Large intestine (tissue), 3 donors: Measurements from ENCODE around the gene SUSD3. TPM values are rescaled to one million over a fixed set of nuclear protein-coding genes. Genes with fewer than 3 reads are reported as not detected.

Experiments
- DNase-seq, 2 donors: peaks; one replicate each; pipeline versions ENCODE4 v3.0.0 to v3.0.0-alpha.2; 2013
- H3K27ac ChIP-seq: one replicate; pipeline ENCODE4 v1.5.1; 2013; ENCODE audit warnings: low read length
- H3K27me3 ChIP-seq: 2 replicates; pipeline ENCODE4 v1.6.1; 2013; ENCODE audit warnings: low read length; ENCODE audit not compliant: control insufficient read depth, insufficient read depth
- H3K36me3 ChIP-seq: 2 replicates; pipeline ENCODE4 v1.6.1; 2013; ENCODE audit warnings: low read length; ENCODE audit not compliant: control insufficient read depth, insufficient read depth
- H3K4me1 ChIP-seq: one replicate; pipeline ENCODE4 v1.6.1; 2013; ENCODE audit warnings: low read length; ENCODE audit not compliant: control insufficient read depth, insufficient read depth
- H3K4me3 ChIP-seq: one replicate; pipeline ENCODE4 v1.5.1; 2013; ENCODE audit warnings: low read length
- H3K9me3 ChIP-seq: one replicate; pipeline ENCODE4 v1.6.1; 2013; ENCODE audit warnings: mild to moderate bottlenecking, low read depth, low read length, moderate library complexity; ENCODE audit not compliant: control insufficient read depth
- WGBS: methylation state at CpG from one replicate; pipeline ENCODE4 v1.1.5; 2013; ENCODE audit warnings: low lambda C conversion rate; ENCODE audit not compliant: insufficient coverage; 5-methylcytosine and 5-hydroxymethylcytosine counted together
- polyA plus RNA-seq: library from polyadenylated mRNA; unstranded; fragments of 120-200 nt; gene quantifications from one replicate; pipeline ENCODE4 v1.2.1, GENCODE V29; 2013

The SUSD3 gene
- polyA plus RNA-seq, 1 donor = 7.6 TPM

DNA sequence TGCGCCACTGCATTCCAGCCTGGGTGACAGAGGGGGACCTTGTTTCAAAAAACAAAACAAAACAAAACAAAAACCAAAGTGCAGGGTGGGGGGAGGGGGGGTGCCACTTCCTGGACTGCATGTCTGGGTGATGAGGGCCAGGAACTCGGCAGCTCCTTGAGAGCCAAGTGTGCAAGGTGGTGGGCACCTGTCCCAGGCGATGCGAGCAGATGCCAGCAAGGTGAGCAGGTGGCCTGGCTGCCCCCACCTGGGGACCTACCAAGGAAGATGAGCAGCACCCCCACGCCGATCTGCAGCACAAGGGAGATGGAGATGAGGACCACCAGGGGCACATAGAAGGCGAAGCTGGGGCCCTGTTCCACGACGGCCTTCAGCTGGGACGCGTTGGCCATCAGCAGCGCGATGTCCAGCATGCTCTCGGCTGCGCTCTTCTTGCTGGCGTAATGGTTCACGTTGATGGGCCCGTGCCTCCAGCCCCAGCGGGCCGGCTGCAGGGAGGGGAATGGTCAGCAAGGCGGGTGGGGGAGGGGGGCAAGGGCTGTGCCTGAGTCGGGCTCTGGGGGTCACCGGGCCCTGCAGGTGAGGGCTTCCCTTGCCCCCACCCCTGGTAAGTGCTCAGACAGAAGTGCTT is 67.8 kb downstream of the SUSD3 start:
- H3K4me1 ChIP-seq = peaks cover 25% of the 10 kb centered on the region
- H3K36me3 ChIP-seq = peaks cover 57% of the 10 kb centered on the region
- H3K9me3 ChIP-seq = no peaks in the 10 kb centered on the region
- no CpG with 5 or more reads among the region's 23 CpGs for WGBS
- H3K27ac ChIP-seq = peak overlapping the region; percentile 79
- no peaks in the 10 kb centered on the region for H3K27me3 ChIP-seq
- H3K4me3 ChIP-seq = no peak overlapping the region
- DNase-seq = no peak

DNA sequence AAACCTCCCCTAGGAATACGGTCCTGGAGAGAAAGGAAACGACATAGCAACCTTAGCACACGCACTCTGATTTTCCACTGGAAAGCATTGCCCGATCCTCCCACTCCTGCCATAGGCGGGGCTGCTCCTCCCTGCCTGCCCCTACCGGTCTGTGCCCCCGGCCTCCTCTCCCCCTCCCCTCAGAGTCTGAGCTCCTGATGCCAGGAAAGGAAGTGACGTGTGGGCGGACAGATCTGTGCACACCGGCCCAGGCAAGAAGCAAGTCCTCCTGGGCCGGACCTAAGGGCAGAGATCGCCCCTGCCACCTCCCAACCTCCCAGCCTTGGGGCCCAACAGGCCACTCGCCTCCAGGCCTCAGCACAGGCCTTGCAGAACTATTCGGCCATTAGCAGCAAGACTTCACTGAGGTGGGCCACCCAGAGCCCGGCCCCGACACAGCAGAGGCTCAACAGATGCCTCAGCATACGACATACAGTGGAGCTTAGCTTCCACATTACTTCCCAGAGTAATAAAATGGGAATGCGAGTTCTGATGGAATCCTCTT is 68.4 kb downstream of the SUSD3 start:
- WGBS = no CpG with 5 or more reads among the region's 18 CpGs
- DNase-seq = peak; percentile 88 to 93
- Histone ChIP-seq H3K36me3 (peaks cover 55% of the 10 kb centered on the region), H3K27me3 (no peaks in the 10 kb centered on the region), H3K27ac (peak overlapping the region; percentile 79), H3K9me3 (no peaks in the 10 kb centered on the region), H3K4me1 (peaks cover 31% of the 10 kb centered on the region), H3K4me3 (no peak overlapping the region)

DNA sequence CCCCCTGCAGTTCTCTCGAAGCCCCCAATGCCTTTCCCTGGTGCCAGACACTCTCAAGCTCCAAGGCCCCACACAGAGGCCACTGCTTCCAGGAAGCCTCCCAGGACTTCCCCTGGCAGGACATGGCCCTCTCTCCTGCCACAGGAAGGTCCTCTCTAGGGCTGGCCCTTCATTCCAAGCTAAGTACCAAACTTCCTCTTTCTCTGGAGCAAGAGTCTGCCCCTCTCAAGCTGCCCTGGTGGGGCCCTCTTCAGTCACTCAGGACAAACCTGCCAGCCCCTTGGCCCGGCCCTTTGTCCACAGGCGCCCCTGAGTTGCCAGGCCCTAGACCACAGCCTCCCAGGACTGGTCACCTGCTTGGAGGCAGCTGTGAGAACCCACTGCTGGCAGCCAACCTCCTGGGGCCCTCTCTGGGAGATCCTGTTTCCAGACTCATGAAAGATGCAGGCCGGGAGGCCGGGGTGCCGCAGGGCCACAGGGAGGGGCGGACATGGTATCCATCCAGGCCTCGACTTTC is 69.0 kb downstream of the SUSD3 start:
- peaks cover 37% of the 10 kb centered on the region for H3K4me1 ChIP-seq
- no peak overlapping the region for H3K4me3 ChIP-seq
- no peaks in the 10 kb centered on the region for H3K27me3 ChIP-seq
- WGBS = no CpG with 5 or more reads among the region's 8 CpGs
- peak in 1 of 2 donors; percentile 40 for DNase-seq
- peaks cover 50% of the 10 kb centered on the region for H3K36me3 ChIP-seq
- peak overlapping the region; percentile 79 for H3K27ac ChIP-seq
- H3K9me3 ChIP-seq = no peaks in the 10 kb centered on the region

DNA sequence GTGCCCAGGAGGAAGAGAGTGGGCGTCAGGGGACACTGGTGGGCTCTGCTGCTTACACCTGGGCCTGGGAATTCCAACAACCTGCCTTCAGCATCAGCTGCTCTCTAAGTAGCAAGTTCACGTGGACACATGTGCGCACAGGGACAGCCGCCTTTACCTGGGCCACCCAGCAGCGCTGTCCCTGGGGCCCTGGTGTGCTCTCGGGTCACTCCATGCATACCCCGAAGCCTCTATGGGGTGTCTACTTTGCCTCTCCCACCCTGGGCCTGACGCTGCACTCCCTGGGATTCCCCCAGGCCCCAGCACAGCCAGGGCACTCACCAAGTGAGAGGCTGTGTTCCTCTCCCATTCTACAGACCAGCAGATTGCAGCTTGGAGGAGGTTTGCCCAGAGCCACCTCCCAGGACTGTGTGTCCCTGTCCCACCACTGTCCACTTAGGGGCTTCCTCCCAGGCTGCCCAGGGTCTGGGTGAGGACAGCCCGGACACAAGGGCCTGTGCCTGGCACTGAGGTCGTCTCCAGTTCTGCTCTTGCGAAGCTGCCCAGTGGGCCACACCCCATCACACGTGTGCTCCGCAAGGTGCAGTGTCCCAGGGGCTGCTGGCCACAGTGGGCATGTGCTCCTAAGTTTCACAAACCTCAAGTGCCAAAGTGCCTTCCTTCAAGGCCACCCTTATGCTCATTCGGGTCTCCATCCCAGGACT is 69.7 kb downstream of the SUSD3 start:
- H3K27ac ChIP-seq = peak overlapping the region; percentile 79
- H3K4me1 ChIP-seq = peaks cover 44% of the 10 kb centered on the region
- peaks cover 42% of the 10 kb centered on the region for H3K36me3 ChIP-seq
- DNase-seq = no peak
- no CpG with 5 or more reads among the region's 14 CpGs for WGBS
- no peak overlapping the region for H3K4me3 ChIP-seq
- no peaks in the 10 kb centered on the region for H3K27me3 ChIP-seq
- no peaks in the 10 kb centered on the region for H3K9me3 ChIP-seq

DNA sequence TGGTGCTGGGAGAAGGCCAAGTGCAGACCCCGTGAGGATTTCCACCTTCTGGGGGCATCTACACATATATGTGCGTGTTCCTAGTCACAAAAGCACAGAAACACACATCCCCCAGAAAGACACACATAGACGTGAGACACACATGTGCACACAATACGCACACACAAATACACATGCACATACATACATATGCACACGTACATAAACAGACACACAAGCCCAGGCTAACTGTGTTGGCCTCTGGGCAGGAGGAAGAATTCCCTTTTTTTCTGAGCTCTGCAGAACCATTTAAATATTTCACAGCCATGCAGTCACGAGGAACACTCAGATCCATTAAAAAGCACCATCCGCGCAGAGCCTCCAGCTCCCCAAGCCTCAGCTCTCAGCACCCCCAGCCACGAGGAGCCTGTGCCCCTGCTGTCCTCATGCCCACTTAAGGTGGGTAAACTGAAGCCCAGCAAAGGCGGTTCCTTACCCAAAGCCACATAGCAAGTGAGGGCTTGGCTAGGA is 70.3 kb downstream of the SUSD3 start:
- no CpG with 5 or more reads among the region's 10 CpGs for WGBS
- H3K4me1 ChIP-seq = peaks cover 46% of the 10 kb centered on the region
- H3K9me3 ChIP-seq = no peaks in the 10 kb centered on the region
- no peak overlapping the region for H3K4me3 ChIP-seq
- H3K27ac ChIP-seq = no peak overlapping the region
- no peak for DNase-seq
- H3K27me3 ChIP-seq = no peaks in the 10 kb centered on the region
- peaks cover 36% of the 10 kb centered on the region for H3K36me3 ChIP-seq

DNA sequence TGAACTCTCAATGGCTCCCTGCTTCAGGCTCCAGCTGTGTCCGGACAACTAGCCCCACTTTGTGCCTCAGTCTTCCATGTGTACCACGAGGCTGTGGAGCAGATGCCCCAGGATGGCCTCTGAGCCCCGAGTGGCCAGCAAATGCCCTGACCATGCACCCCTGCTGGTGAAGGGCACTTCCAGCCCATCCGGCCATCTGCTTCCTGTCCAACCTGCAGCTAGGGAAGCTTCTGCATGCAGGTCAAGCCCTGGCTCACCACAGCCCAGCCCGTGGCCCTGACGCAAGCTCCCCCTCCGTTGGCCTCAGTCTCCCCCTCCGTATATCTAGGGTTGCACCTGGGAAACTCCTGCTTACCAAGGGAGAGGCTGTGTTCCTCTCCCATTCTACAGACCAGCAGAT is 70.8 kb downstream of the SUSD3 start:
- peaks cover 46% of the 10 kb centered on the region for H3K4me1 ChIP-seq
- no CpG with 5 or more reads among the region's 8 CpGs for WGBS

DNA sequence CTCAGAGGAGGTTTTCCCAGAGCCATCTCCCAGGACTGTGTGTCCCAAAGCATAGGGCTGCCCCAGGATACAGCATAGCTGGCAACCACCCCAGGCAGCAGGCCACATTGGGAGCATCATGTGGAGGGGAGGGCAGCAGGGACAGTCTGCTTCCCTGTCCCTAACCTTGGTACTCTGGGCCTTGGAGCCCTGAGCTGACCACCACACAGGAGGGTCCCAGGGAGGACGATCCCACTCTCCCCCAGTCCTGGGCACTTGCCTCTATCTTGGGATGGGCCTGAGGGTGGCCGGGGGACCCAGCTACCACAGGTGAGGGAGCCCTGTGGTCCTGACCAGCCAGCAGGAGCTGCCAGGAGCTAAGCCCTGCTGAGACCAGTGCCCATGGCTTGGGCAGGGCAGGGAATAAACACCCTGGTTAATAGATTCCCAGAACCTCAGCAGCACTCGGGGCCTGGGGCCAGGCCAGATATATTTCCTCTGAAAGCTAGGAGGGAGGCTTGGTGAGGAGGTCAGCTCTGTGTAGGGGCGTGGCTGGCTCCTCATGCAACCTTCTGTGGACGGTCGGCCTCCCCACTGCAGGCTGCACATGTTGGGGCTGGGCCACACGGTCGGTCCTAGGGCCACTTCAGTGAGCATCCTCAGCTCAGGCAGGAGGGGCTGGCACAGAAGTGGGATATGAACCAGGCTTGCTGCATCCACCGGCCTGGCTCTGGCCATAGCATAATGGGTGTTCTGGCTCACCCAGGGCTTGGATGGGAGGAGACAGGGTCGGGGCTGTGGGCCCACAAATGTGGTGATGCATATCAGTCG is 71.4 kb downstream of the SUSD3 start:
- no CpG with 5 or more reads among the region's 11 CpGs for WGBS

More for the DNA sequence above, 70.8 kb downstream of the SUSD3 start:
- Histone ChIP-seq H3K9me3 (peaks cover 3% of the 10 kb centered on the region), H3K36me3 (peaks cover 31% of the 10 kb centered on the region), H3K27ac (no peak overlapping the region), H3K4me3 (no peak overlapping the region), H3K27me3 (no peaks in the 10 kb centered on the region)
- DNase-seq = no peak

DNA sequence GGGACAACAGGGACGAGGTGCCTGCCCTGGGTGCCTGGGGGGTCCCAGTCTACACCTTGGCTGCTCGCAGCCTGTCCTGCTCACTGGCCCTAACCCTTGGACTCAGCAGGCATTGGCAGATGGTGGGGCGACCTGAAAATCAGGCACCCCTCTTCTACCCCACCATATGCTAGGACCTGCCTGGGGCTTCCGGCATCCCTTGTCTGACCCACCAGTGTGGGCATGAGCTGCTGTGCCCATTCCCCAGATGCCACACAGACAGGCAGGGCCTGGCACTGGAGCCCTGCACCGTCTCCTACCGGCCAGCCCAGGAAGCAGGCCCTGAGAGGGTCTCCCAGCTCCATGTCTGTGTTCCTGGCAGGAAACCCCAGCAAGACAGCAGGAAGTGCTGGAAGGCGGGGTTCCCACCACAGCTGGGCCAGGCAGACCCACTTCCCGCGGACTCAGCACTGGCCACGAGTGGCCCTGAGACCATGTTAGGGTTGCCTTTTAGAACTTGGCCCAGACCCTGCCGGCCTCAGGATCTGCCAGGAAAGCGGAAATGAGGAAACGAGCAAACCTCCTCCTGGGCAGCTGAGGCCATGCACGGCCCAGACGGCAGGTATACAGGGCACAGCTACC is 72.5 kb downstream of the SUSD3 start:
- Histone ChIP-seq H3K4me1 (peaks cover 56% of the 10 kb centered on the region), H3K27ac (peak overlapping the region; percentile 8), H3K4me3 (no peak overlapping the region), H3K36me3 (peaks cover 17% of the 10 kb centered on the region), H3K27me3 (no peaks in the 10 kb centered on the region), H3K9me3 (peaks cover 3% of the 10 kb centered on the region)
- WGBS = no CpG with 5 or more reads among the region's 15 CpGs
- no peak for DNase-seq

More for the DNA sequence above, 71.4 kb downstream of the SUSD3 start:
- peaks cover 51% of the 10 kb centered on the region for H3K4me1 ChIP-seq
- peaks cover 3% of the 10 kb centered on the region for H3K9me3 ChIP-seq
- DNase-seq = no peak
- peaks cover 26% of the 10 kb centered on the region for H3K36me3 ChIP-seq
- no peak overlapping the region for H3K27ac ChIP-seq
- no peaks in the 10 kb centered on the region for H3K27me3 ChIP-seq
- H3K4me3 ChIP-seq = no peak overlapping the region

DNA sequence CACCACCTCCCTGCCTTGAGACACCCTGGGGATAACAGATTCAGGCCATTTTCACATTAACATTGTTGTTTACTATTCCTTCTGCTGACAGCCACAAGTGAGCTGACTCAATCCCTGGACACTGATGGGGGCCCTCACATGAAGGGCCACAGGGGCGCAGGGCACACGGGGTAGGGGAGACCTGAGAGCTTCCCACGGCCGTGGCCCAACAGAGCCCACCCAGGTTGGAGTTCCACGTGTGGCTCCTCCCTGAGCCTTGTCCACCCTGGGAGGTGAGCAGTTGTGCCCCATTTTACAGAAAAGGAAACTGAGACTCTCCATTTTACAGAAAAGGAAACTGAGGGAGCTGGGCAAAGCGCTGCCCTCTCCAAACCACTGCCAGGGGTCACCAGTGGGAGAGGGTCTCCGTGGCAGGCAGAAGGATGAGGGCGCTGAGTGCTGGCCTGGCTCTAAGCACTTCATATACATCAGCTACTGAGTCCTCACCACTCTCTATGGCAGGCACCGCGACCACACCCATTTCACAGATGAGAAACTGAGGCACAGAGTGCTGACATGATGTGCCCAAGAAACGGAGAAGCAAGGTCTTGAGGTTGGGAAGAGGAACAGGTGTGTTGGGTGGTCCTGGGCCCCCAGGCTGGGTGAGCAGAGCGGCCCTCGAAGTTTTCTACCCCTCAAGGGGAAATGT is 73.2 kb downstream of the SUSD3 start:
- Histone ChIP-seq H3K36me3 (peaks cover 12% of the 10 kb centered on the region), H3K4me1 (peaks cover 50% of the 10 kb centered on the region), H3K4me3 (peak overlapping the region; percentile 96), H3K27me3 (no peaks in the 10 kb centered on the region), H3K9me3 (peaks cover 3% of the 10 kb centered on the region), H3K27ac (peak overlapping the region; percentile 96)
- DNase-seq = no peak
- WGBS = no CpG with 5 or more reads among the region's 13 CpGs
